K562 (cell line): ENCODE measurements around the gene KARS1. TPM values are rescaled to one million over a fixed set of nuclear protein-coding genes. Genes with fewer than 3 reads are reported as not detected.

Source experiments
- ARID1B ChIP-seq: fragments of 450-650 bp; IDR thresholded peaks from 2 replicates; pipeline ENCODE4 v1.6.1; 2016; ENCODE audit warnings: antibody characterized with exemption, mild to moderate bottlenecking, inconsistent platforms
- C11orf30 ChIP-seq: fragments of 450-650 bp; IDR thresholded peaks from 2 replicates; pipeline ENCODE4 v1.6.1; 2016; ENCODE audit warnings: low read depth, mild to moderate bottlenecking
- CBFA2T3 ChIP-seq: fragments of 450-650 bp; IDR thresholded peaks from 2 replicates; pipeline ENCODE4 v1.6.1; 2017
- CXXC5 ChIP-seq: fragments of 250-450 bp; sonication (Bioruptor Pico); IDR thresholded peaks from 2 replicates; pipeline ENCODE4 v1.8.0; 2022; ENCODE audit warnings: inconsistent platforms, mild to moderate bottlenecking, moderate library complexity
- EP300 ChIP-seq: IDR thresholded peaks from 2 replicates; pipeline ENCODE4 v1.6.1; 2012; ENCODE audit warnings: low read length, improper control_type of control experiment
- ERF ChIP-seq: fragments of 450-650 bp; formaldehyde crosslinking; IDR thresholded peaks from 2 replicates; pipeline ENCODE4 v1.4.0; 2020; ENCODE audit warnings: mild to moderate bottlenecking, mixed read lengths
- NCOR1 ChIP-seq: fragments of 450-650 bp; IDR thresholded peaks from 2 replicates; pipeline ENCODE4 v1.6.1; 2016; ENCODE audit warnings: mild to moderate bottlenecking, moderate library complexity
- PCBP1 ChIP-seq: fragments of 200-400 bp; formaldehyde crosslinking; IDR thresholded peaks from 2 replicates; pipeline ENCODE4 v1.6.1; 2018; ENCODE audit warnings: mild to moderate bottlenecking, low read depth, low read length; ENCODE audit not compliant: poor library complexity, severe bottlenecking
- SMARCB1 ChIP-seq: IDR thresholded peaks from 2 replicates; pipeline ENCODE4 v1.6.1; 2011; ENCODE audit warnings: improper control_type of control experiment, low read depth; ENCODE audit not compliant: insufficient read length
- TAF9B ChIP-seq: fragments of 450-650 bp; IDR thresholded peaks from 2 replicates; pipeline ENCODE4 v1.6.1; 2018; ENCODE audit warnings: mild to moderate bottlenecking; ENCODE audit not compliant: partially characterized antibody
- TCF7 ChIP-seq: sonication (generic); IDR thresholded peaks from 2 replicates; pipeline ENCODE4 v1.6.1; 2016; ENCODE audit warnings: antibody characterized with exemption, borderline replicate concordance
- TEAD4 ChIP-seq, 2 experiments: sonication (generic) in 1 of 2; formaldehyde crosslinking in 1 of 2; IDR thresholded peaks; 2 replicates each; pipeline versions ENCODE4 v1.6.1 to v1.8.0; 2012 to 2022; ENCODE audit warnings: borderline replicate concordance in 1 of 2, inconsistent platforms in 1 of 2, low read length in 1 of 2, mild to moderate bottlenecking in 1 of 2, missing genetic modification reagents in 1 of 2
- TOE1 ChIP-seq, 2 experiments: fragments of 450-650 bp in 1 of 2; sonication (generic) in 1 of 2; formaldehyde crosslinking in 1 of 2; IDR thresholded peaks; 2 replicates each; pipeline versions ENCODE4 v1.7.1 to v1.8.0; 2016 to 2022; ENCODE audit warnings: borderline replicate concordance in 2 of 2, mild to moderate bottlenecking in 2 of 2, antibody characterized with exemption in 1 of 2, inconsistent platforms in 1 of 2, low read depth in 1 of 2, missing genetic modification reagents in 1 of 2, moderate library complexity in 1 of 2
- ZNF197 ChIP-seq: fragments of 200-800 bp; sonication (Bioruptor generic); IDR thresholded peaks from 2 replicates; pipeline ENCODE4 v1.6.1; 2016; ENCODE audit warnings: low read depth, missing genetic modification characterization, missing compliant biosample characterization
- ZNF316 ChIP-seq: fragments of 450-650 bp; IDR thresholded peaks from 2 replicates; pipeline ENCODE4 v1.6.1; 2016
- polyA plus RNA-seq, 8 experiments: library from polyadenylated mRNA; depleted of rRNA in 4 of 8; stranded (reverse) in 5 of 8; unstranded in 3 of 8; fragments of >200 nt; fragmentation: Nextera tagmentation in 2 of 8; fragmentation: Illumina TruSeq in 1 of 8; extraction: Ambion mirVana in 2 of 8; extraction: Trizol in 1 of 8; gene quantifications; 2 replicates each; pipeline versions ENCODE4 v1.2.1 to v1.2.3, GENCODE V29; 2011 to 2014; ENCODE audit warnings: inconsistent platforms in 1 of 8, missing spikeins in 1 of 8
- total RNA-seq, 7 experiments: library from RNA; depleted of rRNA in 6 of 7; stranded (reverse); fragments of >200 nt in 6 of 7; fragmentation: Illumina TruSeq in 2 of 7; extraction: Trizol in 2 of 7; gene quantifications; 2 replicates each; pipeline versions ENCODE4 v1.2.1 to v1.2.3, GENCODE V29; 2011 to 2021; ENCODE audit warnings: low replicate concordance in 1 of 7
- TF ChIP-seq, protein P1 (sequence below): fragments of 450-650 bp; IDR thresholded peaks from 2 replicates; pipeline ENCODE4 v1.6.1; 2016; ENCODE audit warnings: low read depth, mild to moderate bottlenecking, moderate library complexity
- TF ChIP-seq, protein P2 (sequence below), 2 experiments: IDR thresholded peaks; 2 replicates each; pipeline ENCODE4 v1.6.1; 2011; ENCODE audit warnings: borderline replicate concordance in 1 of 2, control low read depth in 1 of 2, low read depth in 1 of 2, low read length in 1 of 2, mild to moderate bottlenecking in 1 of 2, mixed read lengths in 1 of 2, moderate library complexity in 1 of 2; ENCODE audit not compliant: insufficient read depth in 1 of 2, insufficient read length in 1 of 2, poor library complexity in 1 of 2, severe bottlenecking in 1 of 2; ENCODE audit errors: extremely low read depth in 1 of 2
- TF ChIP-seq, protein P3 (sequence below): fragments of 450-650 bp; IDR thresholded peaks from 2 replicates; pipeline ENCODE4 v1.6.1; 2017; ENCODE audit warnings: antibody characterized with exemption, mild to moderate bottlenecking
- TF ChIP-seq, protein P4 (sequence below): fragments of 450-650 bp; IDR thresholded peaks from 2 replicates; pipeline ENCODE4 v1.6.1; 2016; ENCODE audit warnings: antibody characterized with exemption

Gene KARS1
- total and polyA plus RNA-seq, 9 of the 15 experiments (the other 6 are each of a cell fraction or from before 2014, with no cell fraction given): 223 to 386 (median 304) TPM

DNA sequence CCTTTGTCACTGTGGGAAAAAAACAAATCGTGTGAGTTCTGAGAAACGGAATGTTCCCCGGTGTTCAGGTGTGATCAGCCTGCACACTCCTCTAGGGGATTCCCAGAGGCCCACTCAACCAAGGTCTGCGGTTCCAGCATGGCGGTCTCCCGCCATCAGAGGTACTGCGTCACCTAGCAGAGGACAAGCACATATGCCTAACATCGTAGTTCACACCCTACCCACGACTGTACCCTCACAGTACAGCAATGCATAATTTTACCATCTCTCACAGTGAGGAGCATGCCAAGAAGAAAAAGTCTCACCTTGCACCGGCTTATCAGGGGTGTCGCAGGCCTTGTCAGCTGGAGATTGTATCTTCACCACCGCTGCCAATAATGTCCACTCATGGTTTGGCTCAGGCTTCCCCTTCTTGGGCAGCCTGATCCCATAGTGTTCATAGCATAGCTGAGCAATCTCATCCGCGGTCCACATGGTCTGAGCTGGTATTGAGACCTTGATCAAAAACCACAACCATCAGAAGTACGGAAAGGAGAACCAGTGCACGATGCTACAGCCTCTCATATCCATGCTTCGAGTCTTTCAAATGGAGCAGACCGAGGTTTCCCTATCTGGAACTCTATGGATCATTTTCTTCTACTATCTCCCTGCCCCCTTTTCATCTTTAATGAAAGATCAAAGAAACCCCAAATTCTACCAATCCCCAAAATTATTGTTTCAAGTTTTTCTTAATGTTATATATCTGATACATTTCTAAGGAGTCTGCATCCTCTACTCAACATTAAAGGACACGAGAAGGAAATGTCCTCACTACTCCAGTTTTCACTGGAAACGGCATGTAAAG lies 26.9 kb downstream of the KARS1 start (continued):
- TF ChIP-seq CBFA2T3 (peak; percentile 79), EP300 (peak; percentile 85), SMARCB1 (peak; percentile 64), CXXC5 (CRISPR knock-in tag) (peak; percentile 41), TOE1 (IDR thresholded peaks at IDR 0.05; ENCODE audit: borderline replicate concordance) (peak; percentile 57; the same call in 1 of the 2 replicates), TOE1 (CRISPR knock-in tag; IDR thresholded peaks at IDR 0.05; ENCODE audit: borderline replicate concordance, low read depth) (no peak), ARID1B (peak; percentile 2), C11orf30 (peak; percentile 41), TCF7 (no peak), TAF9B (peak; percentile 33), TEAD4 (IDR thresholded peaks at IDR 0.05; ENCODE audit: low read length) (peak; percentile 83), TEAD4 (CRISPR knock-in tag; IDR thresholded peaks at IDR 0.05; ENCODE audit: borderline replicate concordance) (no peak), PCBP1 (no peak), ZNF316 (peak; percentile 31; the same call in 1 of the 2 replicates), NCOR1 (0 out of 2 replicates have a peak, but pooled peaks have one; percentile 23), ERF (CRISPR knock-in tag) (0 out of 2 replicates have a peak, but pooled peaks have one; percentile 24), ZNF197 (0 out of 2 replicates have a peak, but pooled peaks have one; percentile 4)
- TF ChIP-seq, protein P1, sequence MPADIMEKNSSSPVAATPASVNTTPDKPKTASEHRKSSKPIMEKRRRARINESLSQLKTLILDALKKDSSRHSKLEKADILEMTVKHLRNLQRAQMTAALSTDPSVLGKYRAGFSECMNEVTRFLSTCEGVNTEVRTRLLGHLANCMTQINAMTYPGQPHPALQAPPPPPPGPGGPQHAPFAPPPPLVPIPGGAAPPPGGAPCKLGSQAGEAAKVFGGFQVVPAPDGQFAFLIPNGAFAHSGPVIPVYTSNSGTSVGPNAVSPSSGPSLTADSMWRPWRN: 0 out of 2 replicates have a peak, but pooled peaks have one; percentile 19
- TF ChIP-seq, protein P2, sequence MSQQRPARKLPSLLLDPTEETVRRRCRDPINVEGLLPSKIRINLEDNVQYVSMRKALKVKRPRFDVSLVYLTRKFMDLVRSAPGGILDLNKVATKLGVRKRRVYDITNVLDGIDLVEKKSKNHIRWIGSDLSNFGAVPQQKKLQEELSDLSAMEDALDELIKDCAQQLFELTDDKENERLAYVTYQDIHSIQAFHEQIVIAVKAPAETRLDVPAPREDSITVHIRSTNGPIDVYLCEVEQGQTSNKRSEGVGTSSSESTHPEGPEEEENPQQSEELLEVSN (IDR thresholded peaks at IDR 0.05; ENCODE audit: borderline replicate concordance in 1 of 2, extremely low read depth in 1 of 2, insufficient read depth in 1 of 2, insufficient read length in 1 of 2, low read depth in 1 of 2, low read length in 1 of 2, poor library complexity in 1 of 2, severe bottlenecking in 1 of 2): peak in 1 of 2 experiments; percentile 14
- TF ChIP-seq, protein P3, sequence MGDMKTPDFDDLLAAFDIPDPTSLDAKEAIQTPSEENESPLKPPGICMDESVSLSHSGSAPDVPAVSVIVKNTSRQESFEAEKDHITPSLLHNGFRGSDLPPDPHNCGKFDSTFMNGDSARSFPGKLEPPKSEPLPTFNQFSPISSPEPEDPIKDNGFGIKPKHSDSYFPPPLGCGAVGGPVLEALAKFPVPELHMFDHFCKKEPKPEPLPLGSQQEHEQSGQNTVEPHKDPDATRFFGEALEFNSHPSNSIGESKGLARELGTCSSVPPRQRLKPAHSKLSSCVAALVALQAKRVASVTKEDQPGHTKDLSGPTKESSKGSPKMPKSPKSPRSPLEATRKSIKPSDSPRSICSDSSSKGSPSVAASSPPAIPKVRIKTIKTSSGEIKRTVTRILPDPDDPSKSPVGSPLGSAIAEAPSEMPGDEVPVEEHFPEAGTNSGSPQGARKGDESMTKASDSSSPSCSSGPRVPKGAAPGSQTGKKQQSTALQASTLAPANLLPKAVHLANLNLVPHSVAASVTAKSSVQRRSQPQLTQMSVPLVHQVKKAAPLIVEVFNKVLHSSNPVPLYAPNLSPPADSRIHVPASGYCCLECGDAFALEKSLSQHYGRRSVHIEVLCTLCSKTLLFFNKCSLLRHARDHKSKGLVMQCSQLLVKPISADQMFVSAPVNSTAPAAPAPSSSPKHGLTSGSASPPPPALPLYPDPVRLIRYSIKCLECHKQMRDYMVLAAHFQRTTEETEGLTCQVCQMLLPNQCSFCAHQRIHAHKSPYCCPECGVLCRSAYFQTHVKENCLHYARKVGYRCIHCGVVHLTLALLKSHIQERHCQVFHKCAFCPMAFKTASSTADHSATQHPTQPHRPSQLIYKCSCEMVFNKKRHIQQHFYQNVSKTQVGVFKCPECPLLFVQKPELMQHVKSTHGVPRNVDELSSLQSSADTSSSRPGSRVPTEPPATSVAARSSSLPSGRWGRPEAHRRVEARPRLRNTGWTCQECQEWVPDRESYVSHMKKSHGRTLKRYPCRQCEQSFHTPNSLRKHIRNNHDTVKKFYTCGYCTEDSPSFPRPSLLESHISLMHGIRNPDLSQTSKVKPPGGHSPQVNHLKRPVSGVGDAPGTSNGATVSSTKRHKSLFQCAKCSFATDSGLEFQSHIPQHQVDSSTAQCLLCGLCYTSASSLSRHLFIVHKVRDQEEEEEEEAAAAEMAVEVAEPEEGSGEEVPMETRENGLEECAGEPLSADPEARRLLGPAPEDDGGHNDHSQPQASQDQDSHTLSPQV: peak; percentile 72
- TF ChIP-seq, protein P4, sequence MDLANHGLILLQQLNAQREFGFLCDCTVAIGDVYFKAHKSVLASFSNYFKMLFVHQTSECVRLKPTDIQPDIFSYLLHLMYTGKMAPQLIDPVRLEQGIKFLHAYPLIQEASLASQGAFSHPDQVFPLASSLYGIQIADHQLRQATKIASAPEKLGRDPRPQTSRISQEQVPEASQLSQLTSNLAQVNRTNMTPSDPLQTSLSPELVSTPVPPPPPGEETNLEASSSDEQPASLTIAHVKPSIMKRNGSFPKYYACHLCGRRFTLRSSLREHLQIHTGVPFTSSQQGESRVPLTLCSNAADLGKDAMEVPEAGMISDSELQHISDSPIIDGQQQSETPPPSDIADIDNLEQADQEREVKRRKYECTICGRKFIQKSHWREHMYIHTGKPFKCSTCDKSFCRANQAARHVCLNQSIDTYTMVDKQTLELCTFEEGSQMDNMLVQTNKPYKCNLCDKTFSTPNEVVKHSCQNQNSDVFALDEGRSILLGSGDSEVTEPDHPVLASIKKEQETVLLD: 0 out of 2 replicates have a peak, but pooled peaks have one; percentile 56
